GM19035 (cell line): Measurements from ENCODE around the gene SENP3.
A peak's percentile ranks its signal among the peaks of the same experiment; 100 is the strongest.

Source experiments
- ATAC-seq: cut with Tn5 transposase; IDR thresholded peaks from one replicate; pipeline ENCODE4 v1.9.1; 2021; ENCODE audit not compliant: unreplicated experiment

The SENP3 gene

GRCh38 chr17:7561589-7562207 is at the start of gene SENP3:
SENP3 (plus strand) TSS chr17:7561919; CDS start chr17:7563077, 1,158 bp downstream.
- peak; percentile 66 for ATAC-seq

GRCh38 chr17:7512105-7512504 is 49.6 kb upstream of the SENP3 start:
- no peak for ATAC-seq

GRCh38 chr17:7512824-7513540 is 48.7 kb upstream of the SENP3 start:
- no peak for ATAC-seq

GRCh38 chr17:7513850-7514419 is 47.8 kb upstream of the SENP3 start:
- ATAC-seq: no peak

- no peak for ATAC-seq
Observed at GRCh38 chr17:7515911-7516610, 45.7 kb upstream of the SENP3 start.

GRCh38 chr17:7523033-7523432 is 38.7 kb upstream of the SENP3 start:
- ATAC-seq: no peak

- ATAC-seq: no peak
Observed at GRCh38 chr17:7528842-7529241, 32.9 kb upstream of the SENP3 start.

GRCh38 chr17:7530023-7530900 is 31.5 kb upstream of the SENP3 start:
- ATAC-seq: no peak

GRCh38 chr17:7538050-7538449 is 23.7 kb upstream of the SENP3 start:
- no peak for ATAC-seq

- ATAC-seq: no peak
Observed at GRCh38 chr17:7538891-7539545, 22.7 kb upstream of the SENP3 start.

- no peak for ATAC-seq
Observed at GRCh38 chr17:7541074-7541621, 20.6 kb upstream of the SENP3 start.

- no peak for ATAC-seq
Observed at GRCh38 chr17:7544911-7545310, 16.8 kb upstream of the SENP3 start.

GRCh38 chr17:7548585-7549400 is 12.9 kb upstream of the SENP3 start, which contains the start of gene TNFSF12:
TNFSF12 (plus strand) TSS chr17:7549058; CDS start chr17:7549154, 96 bp downstream.
- no peak for ATAC-seq

- no peak for ATAC-seq
Observed at GRCh38 chr17:7549401-7550055, 12.2 kb upstream of the SENP3 start.

GRCh38 chr17:7550344-7550743 is 11.4 kb upstream of the SENP3 start:
- ATAC-seq: no peak

- ATAC-seq: no peak
Observed at GRCh38 chr17:7551396-7551795, 10.3 kb upstream of the SENP3 start.

GRCh38 chr17:7552621-7553051 is 9.1 kb upstream of the SENP3 start:
- peak; percentile 80 for ATAC-seq

GRCh38 chr17:7553356-7553755 is 8.4 kb upstream of the SENP3 start:
- no peak for ATAC-seq
